ENCODE results near the gene CLDN10. TPM values are rescaled to one million over a fixed set of nuclear protein-coding genes. Genes with fewer than 3 reads are reported as not detected.

CLDN10 gene
- total and polyA plus RNA-seq, 2 of the 8 experiments (the other 6 are each of a cell fraction or from before 2014, with no cell fraction given) = 41.2 to 43.6 TPM

- Histone ChIP-seq H2BK12ac (ENCODE audit: low read depth, low read length) (no peak overlapping the region), H2BK5ac (ENCODE audit: low read depth, low read length) (no peak overlapping the region), H3K4me1 (replicated peaks in 1 of 4; ENCODE audit: control insufficient read depth in 3 of 4, insufficient read depth in 4 of 4, low read length in 3 of 4) (no peaks in the 10 kb centered on the region; a peak in 1 of 7 replicates), H3K27ac (ENCODE audit: low read depth, low read length) (no peak overlapping the region), H2AK5ac (ENCODE audit: low read depth, low read length) (no peak overlapping the region), H2AFZ (ENCODE audit: low read length) (no peak overlapping the region), H2BK15ac (ENCODE audit: low read length) (no peak overlapping the region), H3K23ac (ENCODE audit: insufficient read length) (no peak overlapping the region), H2BK20ac (ENCODE audit: low read length) (no peak overlapping the region), H4K5ac (ENCODE audit: insufficient read length, low read depth, low read length) (no peak overlapping the region), H3K18ac (ENCODE audit: extremely low read depth, low read length) (no peak overlapping the region), H3K4ac (replicated peaks; ENCODE audit: insufficient read length, low read depth, low read length) (no peak overlapping the region), H3K9me3 (ENCODE audit: insufficient read depth in 2 of 2, low read depth in 1 of 2, low read length in 1 of 2) (no peaks in the 10 kb centered on the region), H3K27me3 (replicated peaks in 1 of 4; ENCODE audit: control insufficient read depth in 3 of 4, extremely low read depth in 1 of 4, insufficient read depth in 3 of 4, low read length in 3 of 4) (no peaks in the 10 kb centered on the region), H3K79me1 (ENCODE audit: low read depth, low read length) (no peaks in the 10 kb centered on the region), H3K79me2 (ENCODE audit: control insufficient read depth in 1 of 2, insufficient read depth in 2 of 2, low read length in 2 of 2) (no peaks in the 10 kb centered on the region), H4K20me1 (replicated peaks in 1 of 2; ENCODE audit: control insufficient read depth in 1 of 2, insufficient read depth in 2 of 2, low read length in 2 of 2) (no peaks in the 10 kb centered on the region), H3K56ac (replicated peaks; ENCODE audit: insufficient read length, low read depth, low read length) (no peak overlapping the region), H3K14ac (ENCODE audit: insufficient read length) (no peak overlapping the region), H3K4me2 (ENCODE audit: insufficient read depth in 1 of 2, low read depth in 2 of 2, low read length in 2 of 2) (no peak overlapping the region), H2BK120ac (replicated peaks; ENCODE audit: low read depth, low read length) (no peak overlapping the region), H3K4me3 (ENCODE audit: extremely low read depth in 1 of 4, insufficient read depth in 2 of 4, low read depth in 3 of 4, low read length in 4 of 4) (no peak overlapping the region), H4K91ac (replicated peaks; ENCODE audit: insufficient read length, low read length) (no peak overlapping the region), H3K23me2 (ENCODE audit: low read depth, low read length) (no peaks in the 10 kb centered on the region; the same call in 1 of the 2 replicates), H3K36me3 (ENCODE audit: control insufficient read depth in 2 of 4, insufficient read depth in 4 of 4, low read length in 3 of 4) (no peaks in the 10 kb centered on the region), H4K8ac (ENCODE audit: extremely low read depth, insufficient read depth, low read length) (no peak overlapping the region), H3K9ac (replicated peaks in 1 of 4; ENCODE audit: extremely low read depth in 1 of 4, low read depth in 3 of 4, low read length in 3 of 4) (no peak overlapping the region)
- FAIRE-seq = no peak
- ChIA-PET POLR2A (ENCODE audit: partially characterized antibody) (no interaction called here), CTCF (ENCODE audit: partially characterized antibody) (interaction anchor here (0.8 to 2.1 kb wide), 4 partner anchors 11 to 28 kb away, joined by 3 to 5 read pairs (median 3); no protein-coding TSS in a partner anchor)
- WGBS, 2 experiments (ENCODE audit: extremely low coverage in 1 of 2, insufficient coverage in 1 of 2, insufficient read length in 1 of 2, insufficient replicate concordance in 2 of 2, low coverage in 1 of 2, low lambda C conversion rate in 2 of 2, missing lambda C conversion rate in 1 of 2) = 88% methylated on average over 1 of the region's 1 CpG; no CpG with 5 or more reads in 1 of the 2 experiments
- DNase-seq (ENCODE audit: low read depth in 1 of 2, low spot score in 2 of 2) = no peak
- TF ChIP-seq TAF1 (IDR thresholded peaks at IDR 0.05; ENCODE audit: low read depth, low read length) (no peak), TBP (IDR thresholded peaks at IDR 0.05; ENCODE audit: low read depth, low read length) (no peak)
Measured at GRCh38 chr13:95512957-95513356, 39.6 kb upstream of the CLDN10 start.
